Stimulated activated CD8-positive, alpha-beta memory T cell treated with anti-CD3 and anti-CD28 coated beads, Interleukin-15, amount 100 ng/mL, for 48 hours (primary cell): ENCODE measurements around the gene ARHGEF3.

Experiments
- DNase-seq, 2 donors: peaks; one replicate each; pipeline ENCODE4 v3.0.0-alpha.2; 2020; ENCODE audit warnings: low read depth in 2 of 2

ARHGEF3 gene

GRCh38 chr3:56795097-56795828 is 6.5 kb downstream of the ARHGEF3 start:
- no peak for DNase-seq

GRCh38 chr3:56792193-56792592 is 9.6 kb downstream of the ARHGEF3 start:
- DNase-seq = no peak

GRCh38 chr3:56790016-56790821 is 11.5 kb downstream of the ARHGEF3 start:
- no peak for DNase-seq

GRCh38 chr3:56789076-56789475 is 12.7 kb downstream of the ARHGEF3 start:
- DNase-seq = no peak

- DNase-seq = no peak
Measured at GRCh38 chr3:56788521-56788920, 13.2 kb downstream of the ARHGEF3 start.

GRCh38 chr3:56787784-56788256 is 13.9 kb downstream of the ARHGEF3 start:
- DNase-seq = no peak

- DNase-seq = no peak
Measured at GRCh38 chr3:56787258-56787775, 14.4 kb downstream of the ARHGEF3 start.

- no peak for DNase-seq
Measured at GRCh38 chr3:56785499-56785898, 16.2 kb downstream of the ARHGEF3 start.

GRCh38 chr3:56784448-56785001 is 17.2 kb downstream of the ARHGEF3 start:
- no peak for DNase-seq

- peak; percentile 53 to 56 for DNase-seq
Measured at GRCh38 chr3:56783644-56784447, 17.9 kb downstream of the ARHGEF3 start.

GRCh38 chr3:56782906-56783305 is 18.8 kb downstream of the ARHGEF3 start:
- DNase-seq = no peak

- no peak for DNase-seq
Measured at GRCh38 chr3:56782215-56782614, 19.5 kb downstream of the ARHGEF3 start.

- no peak for DNase-seq
Measured at GRCh38 chr3:56781762-56782161, 20.0 kb downstream of the ARHGEF3 start.

GRCh38 chr3:56780936-56781335 is 20.8 kb downstream of the ARHGEF3 start:
- no peak for DNase-seq

GRCh38 chr3:56778893-56779292 is 22.9 kb downstream of the ARHGEF3 start:
- DNase-seq = no peak

GRCh38 chr3:56776556-56776950 is 25.2 kb downstream of the ARHGEF3 start:
- DNase-seq = no peak

- no peak for DNase-seq
Measured at GRCh38 chr3:56775838-56776555, 25.8 kb downstream of the ARHGEF3 start.

- no peak for DNase-seq
Measured at GRCh38 chr3:56775445-56775837, 26.3 kb downstream of the ARHGEF3 start.

- no peak for DNase-seq
Measured at GRCh38 chr3:56773986-56774385, 27.8 kb downstream of the ARHGEF3 start.

GRCh38 chr3:56772952-56773938 is 28.5 kb downstream of the ARHGEF3 start:
- DNase-seq = no peak
